Upper lobe of left lung (tissue), 6 donors: ENCODE data around the gene TNFAIP1. TPM values are rescaled to one million over a fixed set of nuclear protein-coding genes. Genes with fewer than 3 reads are reported as not detected.

Source experiments
- ATAC-seq, 2 donors: fragments of 200-7000 bp; cut with Tn5 transposase; one replicate each; pipeline ENCODE4 v1.9.1; 2022; ENCODE audit warnings: mild to moderate bottlenecking in 2 of 2, moderate library complexity in 2 of 2; ENCODE audit not compliant: low FRiP score in 2 of 2
- DNase-seq, 2 donors: peaks; one replicate each; pipeline ENCODE4 v3.0.0-alpha.2; 2019 to 2020
- H3K27ac ChIP-seq, 4 donors: fragments of 200-600 bp; sonication (generic); one replicate each; pipeline ENCODE4 v1.5.1; 2016 to 2019
- H3K27me3 ChIP-seq, 4 donors: fragments of 200-600 bp; sonication (generic); one replicate each; pipeline ENCODE4 v1.5.1; 2017 to 2019
- H3K36me3 ChIP-seq, 4 donors: fragments of 200-600 bp; sonication (generic); one replicate each; pipeline ENCODE4 v1.5.1; 2016 to 2019
- H3K4me1 ChIP-seq, 4 donors: fragments of 200-600 bp; sonication (generic); one replicate each; pipeline ENCODE4 v1.5.1; 2018 to 2019
- H3K4me3 ChIP-seq, 4 donors: fragments of 200-600 bp; sonication (generic); one replicate each; pipeline ENCODE4 v1.5.1; 2017 to 2019; ENCODE audit warnings: mild to moderate bottlenecking in 2 of 4, moderate library complexity in 1 of 4
- H3K9me3 ChIP-seq, 4 donors: fragments of 200-600 bp; sonication (generic); one replicate each; pipeline ENCODE4 v1.5.1; 2018 to 2019
- EP300 ChIP-seq, 4 donors: sonication (generic); formaldehyde crosslinking; IDR thresholded peaks; one replicate each; pipeline ENCODE4 v1.5.1; 2017; ENCODE audit warnings: antibody characterized with exemption in 4 of 4, control low read depth in 2 of 4
- POLR2A ChIP-seq, 4 donors: fragments of 450-650 bp; IDR thresholded peaks; one replicate each; pipeline ENCODE4 v1.5.1; 2016 to 2017; ENCODE audit warnings: antibody characterized with exemption in 4 of 4, mild to moderate bottlenecking in 2 of 4
- POLR2AphosphoS5 ChIP-seq, 2 donors: sonication (generic); formaldehyde crosslinking; IDR thresholded peaks; one replicate each; pipeline ENCODE4 v1.5.1; 2017; ENCODE audit warnings: antibody characterized with exemption in 2 of 2
- WGBS, 2 donors: methylation state at CpG; one replicate each; pipeline ENCODE4 v1.1.5; 2017 to 2018; 5-methylcytosine and 5-hydroxymethylcytosine counted together
- total RNA-seq, 6 donors: library from RNA; depleted of rRNA in 4 of 6; stranded (reverse); fragments of >200 nt in 4 of 6; gene quantifications; one replicate each; pipeline versions ENCODE4 v1.1.0 to v1.2.1, GENCODE V29; 2016 to 2021
- TF ChIP-seq, protein P1 (sequence below), 6 experiments: fragments of 450-650 bp in 4 of 6; fragments of 200-600 bp in 2 of 6; sonication (generic) in 2 of 6; IDR thresholded peaks; one replicate each; pipeline ENCODE4 v1.5.1; 2016 to 2019; ENCODE audit warnings: antibody characterized with exemption in 6 of 6
- donor health status: DM: no; HTN: no; CAD: no; lungs with moderate emphysema.
- donor health status: DM: no; HTN: yes; CAD: no; lungs with severe emphysema.

TNFAIP1 gene
- total RNA-seq, 6 donors from 2014 or later = 27.2 to 74.3 (median 46.4) TPM

DNA sequence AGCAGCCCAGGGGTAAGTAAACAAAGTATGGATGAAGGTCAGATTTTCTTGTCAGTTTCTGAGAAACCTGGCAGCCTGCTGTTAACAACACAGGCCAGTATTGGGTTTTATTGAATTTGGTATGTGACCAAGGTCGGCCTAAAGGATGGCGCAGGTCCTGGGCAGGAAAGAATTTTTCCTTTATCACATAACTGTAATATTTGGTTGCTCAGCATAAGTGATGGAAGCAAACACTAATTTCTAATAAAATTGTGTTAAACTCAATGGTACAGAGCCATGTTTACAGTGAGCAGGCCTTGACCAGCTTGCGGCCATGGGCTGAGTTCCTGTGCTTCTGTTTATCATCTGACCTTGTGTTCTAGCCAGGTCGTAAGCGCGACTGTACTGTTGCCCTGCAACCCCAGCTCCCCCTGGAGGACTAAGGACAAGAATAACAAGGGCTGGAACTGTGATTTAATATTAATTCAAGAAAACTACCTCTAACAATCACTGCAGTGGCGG lies 11.2 kb downstream of the TNFAIP1 start:
- no peak for ATAC-seq
- 55 to 70% methylated on average over 7 of the region's 7 CpGs for WGBS, 2 donors
- Histone ChIP-seq H3K27ac (peak overlapping the region in 2 of 4 donors; percentile 20 to 43), H3K4me1 (peaks cover 8 to 13% (median 11%) of the 10 kb centered on the region in 4 donors), H3K9me3 (no peaks in the 10 kb centered on the region), H3K36me3 (peaks cover 53 to 100% (median 86%) of the 10 kb centered on the region in 4 donors), H3K27me3 (no peaks in the 10 kb centered on the region), H3K4me3 (no peak overlapping the region)
- TF ChIP-seq POLR2A (IDR thresholded peaks at IDR 0.05) (no peak), POLR2AphosphoS5 (IDR thresholded peaks at IDR 0.05) (no peak), EP300 (IDR thresholded peaks at IDR 0.05) (no peak)
- TF ChIP-seq, protein P1, sequence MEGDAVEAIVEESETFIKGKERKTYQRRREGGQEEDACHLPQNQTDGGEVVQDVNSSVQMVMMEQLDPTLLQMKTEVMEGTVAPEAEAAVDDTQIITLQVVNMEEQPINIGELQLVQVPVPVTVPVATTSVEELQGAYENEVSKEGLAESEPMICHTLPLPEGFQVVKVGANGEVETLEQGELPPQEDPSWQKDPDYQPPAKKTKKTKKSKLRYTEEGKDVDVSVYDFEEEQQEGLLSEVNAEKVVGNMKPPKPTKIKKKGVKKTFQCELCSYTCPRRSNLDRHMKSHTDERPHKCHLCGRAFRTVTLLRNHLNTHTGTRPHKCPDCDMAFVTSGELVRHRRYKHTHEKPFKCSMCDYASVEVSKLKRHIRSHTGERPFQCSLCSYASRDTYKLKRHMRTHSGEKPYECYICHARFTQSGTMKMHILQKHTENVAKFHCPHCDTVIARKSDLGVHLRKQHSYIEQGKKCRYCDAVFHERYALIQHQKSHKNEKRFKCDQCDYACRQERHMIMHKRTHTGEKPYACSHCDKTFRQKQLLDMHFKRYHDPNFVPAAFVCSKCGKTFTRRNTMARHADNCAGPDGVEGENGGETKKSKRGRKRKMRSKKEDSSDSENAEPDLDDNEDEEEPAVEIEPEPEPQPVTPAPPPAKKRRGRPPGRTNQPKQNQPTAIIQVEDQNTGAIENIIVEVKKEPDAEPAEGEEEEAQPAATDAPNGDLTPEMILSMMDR (IDR thresholded peaks at IDR 0.05) = peak in 2 of 6 experiments; percentile 11 to 32
- no peak for DNase-seq

DNA sequence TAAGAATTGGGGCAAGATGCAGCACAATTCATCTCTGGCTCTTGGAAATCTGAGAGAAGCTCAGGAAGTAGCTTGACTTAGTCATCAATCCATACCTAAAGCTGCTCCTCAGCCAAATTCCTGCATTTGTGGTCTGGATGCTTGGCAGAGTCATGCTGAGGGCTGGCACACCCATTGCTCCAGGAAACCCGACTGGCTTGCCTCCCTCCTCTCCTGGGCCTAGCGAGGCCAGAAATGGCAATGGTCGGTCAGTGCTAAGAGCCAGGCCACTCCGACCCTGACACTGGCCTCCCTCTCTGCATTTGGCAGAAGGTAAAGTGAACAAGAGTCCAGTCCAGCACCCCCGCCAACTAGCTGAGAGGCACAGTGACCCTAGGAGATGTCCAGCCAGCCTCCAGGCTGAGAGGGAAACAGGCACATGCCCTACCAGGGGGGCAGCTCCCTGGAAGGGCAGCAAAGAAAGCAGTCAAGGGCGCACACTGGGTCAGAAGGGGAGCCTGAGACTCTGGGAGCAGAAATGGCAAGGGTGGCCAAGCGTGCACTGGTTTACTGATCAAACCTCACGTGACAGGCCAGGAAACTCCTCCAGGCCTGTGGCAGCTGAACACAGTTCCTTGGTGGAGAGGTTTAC lies 11.8 kb downstream of the TNFAIP1 start:
- WGBS, 2 donors = 84 to 92% methylated on average over 6 to 8 of the region's 8 CpGs
- H3K4me3 ChIP-seq = no peak overlapping the region
- peaks cover 50 to 100% (median 84%) of the 10 kb centered on the region in 4 donors for H3K36me3 ChIP-seq

DNA sequence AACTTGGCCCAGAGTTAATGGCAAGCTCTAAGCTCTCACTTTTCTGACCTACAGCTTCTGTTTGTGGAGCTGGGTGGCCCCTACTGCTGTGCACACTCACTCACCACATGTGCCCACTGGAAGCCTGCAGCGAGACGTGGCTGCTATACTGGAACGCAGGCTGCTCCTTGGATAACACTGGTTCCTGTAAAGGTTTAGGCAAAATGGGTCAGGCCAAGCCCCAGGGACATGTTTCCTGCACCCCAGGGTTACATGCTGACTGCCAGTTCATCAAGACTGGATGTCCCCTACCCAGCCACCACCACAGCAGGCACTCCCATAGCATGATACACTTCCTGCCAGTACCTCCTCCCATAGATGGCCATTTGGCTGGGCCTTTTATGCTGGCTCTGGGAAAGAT lies 13.4 kb downstream of the TNFAIP1 start:
- H3K4me3 ChIP-seq = no peak overlapping the region
- WGBS, 2 donors = 62 to 67% methylated on average over 3 of the region's 3 CpGs
- no peak for TF ChIP-seq EP300 (IDR thresholded peaks at IDR 0.05)
- no peak for TF ChIP-seq POLR2AphosphoS5 (IDR thresholded peaks at IDR 0.05)
- no peak for TF ChIP-seq POLR2A (IDR thresholded peaks at IDR 0.05)
- TF ChIP-seq, protein P1 (IDR thresholded peaks at IDR 0.05) = no peak
- peaks cover 49 to 100% (median 82%) of the 10 kb centered on the region in 4 donors for H3K36me3 ChIP-seq
- H3K4me1 ChIP-seq = peaks cover 8 to 13% (median 11%) of the 10 kb centered on the region in 4 donors
- H3K27ac ChIP-seq = no peak overlapping the region
- no peak for ATAC-seq
- no peak for DNase-seq
- H3K9me3 ChIP-seq = no peaks in the 10 kb centered on the region
- no peaks in the 10 kb centered on the region for H3K27me3 ChIP-seq

More for the DNA sequence above, 11.8 kb downstream of the TNFAIP1 start:
- peak overlapping the region in 2 of 4 donors; percentile 20 to 43 for H3K27ac ChIP-seq
- no peaks in the 10 kb centered on the region for H3K9me3 ChIP-seq
- H3K4me1 ChIP-seq = peaks cover 8 to 13% (median 11%) of the 10 kb centered on the region in 4 donors
- ATAC-seq (no peak), DNase-seq (no peak)
- TF ChIP-seq, protein P1 (IDR thresholded peaks at IDR 0.05) = no peak
- TF ChIP-seq EP300 (IDR thresholded peaks at IDR 0.05) (no peak), POLR2A (IDR thresholded peaks at IDR 0.05) (no peak), POLR2AphosphoS5 (IDR thresholded peaks at IDR 0.05) (no peak)
- H3K27me3 ChIP-seq = no peaks in the 10 kb centered on the region

DNA sequence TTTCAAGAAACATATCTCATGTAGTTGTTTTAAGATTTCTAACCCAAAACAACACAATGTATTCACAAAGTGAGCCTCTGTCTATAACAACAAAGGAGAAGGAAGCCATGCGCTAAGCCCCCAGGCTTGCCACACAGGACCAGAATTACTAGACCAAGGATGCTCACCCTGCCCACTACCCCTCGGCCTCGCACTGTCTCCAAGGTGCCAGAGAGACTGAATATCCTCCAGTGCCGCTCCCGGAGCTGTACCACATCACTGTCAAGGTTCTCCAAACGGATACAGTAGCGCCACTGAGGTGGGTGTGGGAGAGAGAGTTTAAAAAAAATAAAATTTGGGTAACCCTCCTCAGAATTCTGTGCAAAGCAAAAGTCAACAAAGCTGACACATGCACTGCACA lies 14.7 kb downstream of the TNFAIP1 start:
- no peak overlapping the region for H3K27ac ChIP-seq
- no peaks in the 10 kb centered on the region for H3K27me3 ChIP-seq
- 93 to 96% methylated on average over 7 of the region's 7 CpGs for WGBS, 2 donors
- DNase-seq (no peak), ATAC-seq (no peak)
- TF ChIP-seq POLR2AphosphoS5 (IDR thresholded peaks at IDR 0.05) (no peak), POLR2A (IDR thresholded peaks at IDR 0.05) (no peak), EP300 (IDR thresholded peaks at IDR 0.05) (no peak)
- TF ChIP-seq, protein P1 (IDR thresholded peaks at IDR 0.05) = no peak
- no peaks in the 10 kb centered on the region for H3K9me3 ChIP-seq
- H3K36me3 ChIP-seq = peaks cover 44 to 99% (median 74%) of the 10 kb centered on the region in 4 donors
- no peak overlapping the region for H3K4me3 ChIP-seq
- peaks cover 9 to 13% (median 11%) of the 10 kb centered on the region in 4 donors for H3K4me1 ChIP-seq
